A673 (cell line): ENCODE data around the gene EDDM13. TPM values are rescaled to one million over a fixed set of nuclear protein-coding genes. Genes with fewer than 3 reads are reported as not detected.

Source experiments
- BruUV-seq: library from RNA; stranded (reverse); fragments of 400-500 nt; replicated peaks from 2 replicates; lab custom pipeline; 2021; lab: Mats Ljungman, UMichigan
- CTCF ChIA-PET: fragments of 300-600 bp; sonication (Branson Sonifier 250); formaldehyde crosslinking; loops from one replicate; lab custom pipeline; 2022; ENCODE audit warnings: antibody characterized with exemption; lab: Charles Lee
- POLR2A ChIA-PET: fragments of 300-600 bp; sonication (Branson Sonifier 250); formaldehyde crosslinking; loops from one replicate; lab custom pipeline; 2022; ENCODE audit warnings: antibody characterized with exemption; ENCODE audit not compliant: low non-redundant PET; lab: Charles Lee
- DNase-seq: peaks from one replicate; pipeline ENCODE4 v3.0.0-alpha.2; 2015; ENCODE audit warnings: low spot score
- H3K27ac ChIP-seq: fragments of 200-600 bp; sonication (generic); 2 replicates; pipeline ENCODE4 v1.5.1; 2016; ENCODE audit warnings: mixed run types, low read depth, mild to moderate bottlenecking, mixed read lengths, antibody characterized with exemption, low read length; ENCODE audit not compliant: poor library complexity, severe bottlenecking
- H3K27me3 ChIP-seq: fragments of 200-600 bp; sonication (generic); replicated peaks from 2 replicates; pipeline ENCODE4 v1.6.1; 2017; ENCODE audit warnings: mixed run types, low read depth, mild to moderate bottlenecking, mixed read lengths, antibody characterized with exemption, low read length; ENCODE audit not compliant: insufficient read depth, poor library complexity
- H3K36me3 ChIP-seq: fragments of 200-600 bp; sonication (generic); 2 replicates; pipeline ENCODE4 v1.6.1; 2016; ENCODE audit warnings: mixed run types, mild to moderate bottlenecking, mixed read lengths, antibody characterized with exemption, low read length; ENCODE audit not compliant: insufficient read depth, poor library complexity, severe bottlenecking
- H3K4me1 ChIP-seq: fragments of 200-600 bp; sonication (generic); 2 replicates; pipeline ENCODE4 v1.6.1; 2017; ENCODE audit warnings: mixed run types, mild to moderate bottlenecking, mixed read lengths, antibody characterized with exemption, low read length; ENCODE audit not compliant: insufficient read depth, poor library complexity, severe bottlenecking
- H3K4me3 ChIP-seq: fragments of 200-600 bp; sonication (generic); 2 replicates; pipeline ENCODE4 v1.5.1; 2016; ENCODE audit warnings: low read depth, mixed run types, mild to moderate bottlenecking, mixed read lengths, low read length; ENCODE audit not compliant: poor library complexity, severe bottlenecking
- H3K9me3 ChIP-seq: fragments of 200-600 bp; sonication (generic); 2 replicates; pipeline ENCODE4 v1.6.1; 2016; ENCODE audit warnings: mixed run types, low read depth, mild to moderate bottlenecking, mixed read lengths, antibody characterized with exemption, low read length; ENCODE audit not compliant: poor library complexity, severe bottlenecking
- CTCF ChIP-seq: fragments of 300-800, 200-600 bp; sonication (generic); conservative IDR thresholded peaks from 2 replicates; pipeline ENCODE4 v1.5.1; 2017; ENCODE audit warnings: low read depth, mild to moderate bottlenecking, antibody characterized with exemption, low read length, moderate library complexity, mixed read lengths
- EZH2 ChIP-seq: fragments of 200-600 bp; sonication (generic); IDR thresholded peaks from 2 replicates; pipeline ENCODE4 v1.6.1; 2017; ENCODE audit warnings: borderline replicate concordance, low read depth, mild to moderate bottlenecking, mixed read lengths, antibody characterized with exemption, low read length; ENCODE audit not compliant: poor library complexity, severe bottlenecking
- intact Hi-C: fragments of 100-400 bp; cut with micrococcal nuclease; formaldehyde crosslinking; loops from one replicate; pipeline ENCODE4 v1.10.0; 2022; ENCODE audit not compliant: unreplicated experiment
- total RNA-seq: library from RNA; stranded (reverse); gene quantifications from 2 replicates; pipeline ENCODE4 v1.2.3, GENCODE V29; 2021

Gene EDDM13
- total RNA-seq, 1 experiment from 2014 or later: not detected

DNA sequence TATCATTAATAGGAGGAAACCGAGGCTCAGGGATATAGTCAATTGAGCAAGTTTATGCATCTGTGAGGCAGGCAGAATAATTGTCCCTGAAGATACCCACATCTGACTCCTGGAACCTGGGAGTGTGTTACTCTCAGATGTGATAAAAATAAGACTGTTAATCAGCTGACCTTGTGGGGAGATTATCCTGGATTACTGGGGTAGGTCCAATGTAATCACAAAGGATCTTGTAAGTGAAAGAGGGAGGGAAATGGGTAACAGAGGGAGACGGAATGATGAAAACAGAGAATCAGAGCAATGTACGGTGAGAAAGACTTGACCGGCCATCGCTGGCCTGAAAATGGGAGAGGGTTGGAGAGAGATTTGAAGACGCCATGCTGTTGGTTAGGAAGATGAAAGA is 3.2 kb upstream of the EDDM13 start:
- POLR2A ChIA-PET: no interaction called here
- BruUV-seq: no TSS peak

GRCh38 chr19:56270676-56271075 is 1.9 kb upstream of the EDDM13 start:
- H3K27ac ChIP-seq: no peak overlapping the region
- no peak overlapping the region for H3K4me3 ChIP-seq
- H3K4me1 ChIP-seq: no peaks in the 10 kb centered on the region
- CTCF ChIA-PET: no interaction called here
- POLR2A ChIA-PET: interaction anchor here (0.6 kb wide), 1 partner anchor 646 kb away, joined by 4 read pairs; the partner anchor contains the start of gene ZNF784
- intact Hi-C loops: no loop called here
- H3K27me3 ChIP-seq: no peaks in the 10 kb centered on the region
- BruUV-seq: no TSS peak
- no peaks in the 10 kb centered on the region for H3K36me3 ChIP-seq
- TF ChIP-seq EZH2 (no peak), CTCF (no peak)
- no peak for DNase-seq
- no peaks in the 10 kb centered on the region for H3K9me3 ChIP-seq

More for the DNA sequence above, 3.2 kb upstream of the EDDM13 start:
- CTCF ChIA-PET: no interaction called here
- Histone ChIP-seq H3K36me3 (no peaks in the 10 kb centered on the region), H3K27ac (no peak overlapping the region), H3K4me3 (no peak overlapping the region), H3K4me1 (no peaks in the 10 kb centered on the region), H3K9me3 (no peaks in the 10 kb centered on the region), H3K27me3 (no peaks in the 10 kb centered on the region)
- intact Hi-C loops: no loop called here
- no peak for DNase-seq
- no peak for TF ChIP-seq CTCF
- no peak for TF ChIP-seq EZH2

DNA sequence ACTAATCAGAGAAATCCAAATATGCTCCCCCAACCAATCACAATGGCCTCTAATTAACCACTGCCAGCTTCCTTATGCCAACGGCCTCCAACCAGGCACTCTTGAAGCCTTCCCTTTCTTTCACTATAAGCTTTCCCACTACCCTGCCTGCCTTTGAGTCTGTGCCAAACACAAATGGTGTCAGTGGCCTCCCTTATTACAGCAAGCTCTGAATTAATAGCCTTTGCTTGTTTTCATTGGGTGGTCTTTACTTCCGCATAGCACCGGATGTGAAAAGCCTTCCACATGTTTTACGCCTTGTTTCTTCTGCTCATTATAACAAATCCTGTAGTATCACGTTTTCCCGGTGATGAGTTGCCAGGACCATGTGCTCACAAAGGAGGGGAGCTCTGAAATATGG is 1.4 kb upstream of the EDDM13 start:
- no peak overlapping the region for H3K27ac ChIP-seq
- intact Hi-C loops: no loop called here
- CTCF ChIA-PET: no interaction called here
- H3K4me1 ChIP-seq: no peaks in the 10 kb centered on the region
- H3K36me3 ChIP-seq: no peaks in the 10 kb centered on the region
- POLR2A ChIA-PET: no interaction called here
- TF ChIP-seq CTCF (no peak), EZH2 (no peak)
- H3K27me3 ChIP-seq: no peaks in the 10 kb centered on the region
- H3K9me3 ChIP-seq: no peaks in the 10 kb centered on the region
- H3K4me3 ChIP-seq: no peak overlapping the region
- no TSS peak for BruUV-seq
- no peak for DNase-seq
